ENCODE results near the gene CS.

The CS gene

DNA sequence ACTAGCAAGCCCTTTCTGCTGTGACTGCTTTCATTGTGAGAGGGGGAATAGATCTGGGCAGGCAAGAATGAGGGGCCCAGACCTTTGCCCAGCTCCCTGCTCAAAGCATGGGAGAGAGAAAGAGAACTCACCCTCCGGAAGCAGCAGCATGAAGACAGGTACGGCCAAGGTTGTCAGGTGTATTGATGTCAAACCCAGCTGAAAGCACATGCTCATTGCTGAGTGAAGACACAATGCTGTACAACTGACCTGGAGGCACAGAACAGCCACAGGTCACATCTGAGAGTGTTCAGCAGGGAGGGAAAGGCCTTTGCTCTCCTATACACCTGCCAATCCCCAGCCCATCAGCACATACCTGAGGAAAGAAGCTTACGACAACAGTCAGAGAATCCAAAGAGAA is 47.5 kb downstream of the CS start:
- no peak for DNase-seq

DNA sequence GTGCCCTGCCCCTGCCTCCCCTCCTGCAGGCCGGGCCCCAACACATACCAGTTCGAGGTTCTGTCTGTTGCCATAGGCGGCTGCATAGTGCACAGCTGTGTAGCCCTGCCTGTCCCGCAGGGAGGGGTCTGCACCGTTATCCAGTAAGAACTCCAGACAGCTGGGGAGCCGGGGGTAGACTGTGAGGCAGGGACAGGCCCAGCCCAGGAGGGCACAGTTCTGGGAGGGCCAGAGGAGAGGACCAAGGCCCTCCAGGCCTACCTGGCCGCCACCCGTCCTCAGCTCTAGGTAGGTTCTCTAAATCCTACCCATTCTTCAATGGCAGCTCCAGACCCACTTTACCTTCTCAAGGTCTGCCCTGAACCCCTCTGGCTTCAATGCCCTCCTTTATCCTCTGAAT is 51.4 kb downstream of the CS start:
- no peak for DNase-seq

DNA sequence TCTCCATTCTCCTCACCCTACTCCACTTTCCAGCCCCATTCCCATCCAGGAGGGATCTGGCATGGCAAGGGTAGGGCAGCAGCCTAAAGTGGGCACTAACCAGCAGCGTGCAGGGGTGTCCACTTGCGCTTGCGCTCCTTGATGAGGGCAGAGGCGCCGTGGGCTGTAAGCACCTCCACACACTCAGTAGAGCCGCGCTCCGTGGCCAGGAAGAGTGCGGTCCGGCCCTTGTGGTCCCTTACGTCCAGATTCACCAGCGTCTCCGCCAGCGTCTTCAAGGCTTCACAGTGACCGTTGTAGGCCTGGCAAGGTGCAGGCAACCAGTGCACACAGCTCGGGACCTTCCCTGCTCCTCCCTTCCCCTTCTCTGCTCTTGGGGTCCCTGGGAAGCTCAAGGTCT is 52.2 kb downstream of the CS start:
- DNase-seq = no peak

DNA sequence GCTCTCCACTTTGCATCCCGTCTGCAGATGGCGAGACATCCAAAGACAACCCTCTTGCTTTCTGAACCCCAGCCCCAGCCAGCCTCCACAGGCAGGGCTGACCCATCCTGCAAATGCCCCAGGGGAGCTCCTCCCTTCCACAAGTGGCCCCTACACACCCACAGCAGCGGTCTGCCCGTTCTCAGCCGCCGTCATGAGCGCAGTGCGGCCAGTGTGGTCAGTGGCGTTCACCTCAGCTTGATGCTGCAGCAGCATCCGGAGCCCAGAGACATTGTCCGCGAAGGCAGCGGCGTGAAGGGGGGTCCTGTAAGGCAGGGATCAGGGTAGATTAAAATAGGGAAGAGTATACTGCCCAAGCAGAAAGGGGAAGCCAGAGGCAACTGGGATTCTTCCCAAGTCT is 55.6 kb downstream of the CS start:
- no peak for DNase-seq

DNA sequence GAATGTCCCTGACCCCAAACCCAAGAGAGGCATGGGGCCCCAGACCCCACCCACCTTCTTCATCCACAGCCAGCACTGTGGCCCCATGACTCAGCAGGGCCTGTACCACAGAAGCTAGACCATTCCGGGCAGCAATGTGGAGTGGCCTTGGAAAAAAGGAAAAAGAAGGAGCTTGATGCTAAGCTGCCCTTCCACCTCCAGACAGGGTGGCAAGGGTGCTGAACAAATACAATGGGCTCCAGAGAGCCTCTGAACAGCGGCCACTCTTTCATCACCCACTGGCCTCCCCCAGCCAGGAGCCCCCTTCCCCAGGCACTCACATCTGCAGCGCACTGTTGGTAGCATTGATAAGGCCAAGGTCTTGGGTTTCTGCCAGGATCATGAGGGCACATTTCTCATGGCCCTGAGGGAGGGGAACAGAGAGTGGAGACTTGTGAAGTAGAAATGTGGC is 56.4 kb downstream of the CS start:
- DNase-seq = no peak

DNA sequence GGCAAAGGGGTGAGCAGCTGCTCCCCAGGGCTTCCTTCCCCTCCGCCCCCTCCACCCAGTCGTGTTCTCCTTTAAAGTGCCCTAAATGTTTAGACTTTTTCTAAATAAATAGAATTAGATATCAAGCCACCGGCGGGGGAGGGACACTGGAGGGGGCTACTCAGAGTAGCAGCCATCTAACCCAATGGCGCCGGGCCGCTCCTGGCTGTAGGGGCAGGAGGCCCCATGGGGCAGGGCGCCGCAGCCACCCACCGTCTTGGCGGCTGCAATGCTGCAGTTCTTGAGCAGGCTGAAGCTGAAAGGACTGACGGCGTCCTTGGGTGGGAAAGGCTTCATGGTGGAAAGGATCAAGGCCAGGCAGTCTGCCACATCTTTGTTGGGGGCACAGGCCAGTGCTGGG is 57.1 kb downstream of the CS start:
- DNase-seq = no peak

DNA sequence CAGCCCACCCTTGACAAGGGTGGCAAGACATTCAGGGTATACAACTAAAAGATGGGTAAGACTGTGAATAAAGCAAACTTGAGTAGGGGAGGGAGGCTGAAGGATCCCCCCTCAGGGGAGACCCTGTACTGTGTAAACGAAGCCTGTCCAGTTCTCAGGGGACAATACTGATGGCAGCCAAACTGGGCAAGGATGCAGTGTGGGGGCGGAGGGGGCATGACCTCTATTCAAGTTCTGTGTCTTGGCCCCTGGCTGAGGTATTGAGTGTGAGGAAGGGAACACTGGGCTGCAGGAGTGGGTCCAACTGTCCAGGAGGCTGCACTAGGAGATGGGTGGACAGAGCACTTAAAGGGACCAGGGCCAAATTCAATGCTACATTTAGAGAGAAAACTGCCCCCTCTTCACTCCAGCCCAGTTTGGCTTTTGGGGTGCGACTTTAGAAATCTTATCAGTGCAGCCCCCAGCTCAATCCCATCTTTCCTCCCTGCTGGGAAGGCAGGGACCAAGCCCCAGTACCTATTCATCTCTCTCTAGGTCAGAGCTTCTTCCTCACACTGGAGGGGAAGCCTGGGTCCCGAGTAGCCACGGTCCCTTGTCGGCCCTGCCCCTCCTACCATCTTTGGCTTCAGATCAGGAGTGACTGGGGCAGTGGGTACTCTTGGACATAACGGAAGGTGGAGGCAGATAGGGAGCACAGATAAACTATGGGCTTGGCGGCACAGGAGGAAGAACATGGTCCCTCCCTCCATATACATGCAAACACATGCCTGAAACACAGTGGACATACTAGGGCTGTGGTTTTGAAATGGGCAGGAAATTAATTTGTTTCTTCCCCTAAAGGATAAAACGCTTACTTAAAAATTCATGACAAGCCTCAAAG is 58.5 kb downstream of the CS start:
- DNase-seq = no peak

DNA sequence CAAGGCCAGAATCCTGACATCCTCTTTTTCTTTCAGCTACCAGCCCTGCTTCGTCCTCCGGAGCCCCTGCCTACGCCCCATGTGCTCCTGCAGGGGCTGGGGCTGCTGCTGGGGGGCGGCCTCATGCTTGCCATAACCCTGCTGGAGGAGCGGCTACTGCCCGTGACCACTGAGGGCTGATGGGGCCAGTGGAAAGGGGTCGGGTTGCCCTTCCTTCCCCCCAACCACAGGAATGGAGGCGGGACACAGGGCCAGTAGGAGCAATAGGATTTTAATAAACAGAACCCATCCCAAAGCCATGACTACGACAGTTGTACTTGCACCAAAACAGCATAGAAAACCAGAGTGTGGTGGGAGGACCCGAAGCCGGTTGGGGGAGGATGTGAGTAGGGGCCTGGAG is 62.6 kb downstream of the CS start:
- no peak for DNase-seq

DNA sequence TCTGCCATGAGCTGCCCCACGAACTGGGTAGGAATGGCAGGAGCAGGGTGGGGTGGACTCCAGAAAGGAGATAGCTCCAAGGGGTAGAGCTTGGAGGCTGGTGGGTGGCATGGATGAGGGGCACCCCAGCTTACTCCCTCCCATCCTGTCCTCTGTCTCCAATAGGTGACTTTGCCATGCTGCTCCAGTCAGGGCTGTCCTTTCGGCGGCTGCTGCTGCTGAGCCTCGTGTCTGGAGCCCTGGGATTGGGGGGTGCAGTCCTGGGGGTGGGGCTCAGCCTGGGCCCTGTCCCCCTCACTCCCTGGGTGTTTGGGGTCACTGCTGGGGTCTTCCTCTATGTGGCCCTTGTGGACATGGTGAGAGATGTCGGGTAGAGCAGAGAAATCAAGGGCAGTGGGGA is 63.1 kb downstream of the CS start:
- no peak for DNase-seq

DNA sequence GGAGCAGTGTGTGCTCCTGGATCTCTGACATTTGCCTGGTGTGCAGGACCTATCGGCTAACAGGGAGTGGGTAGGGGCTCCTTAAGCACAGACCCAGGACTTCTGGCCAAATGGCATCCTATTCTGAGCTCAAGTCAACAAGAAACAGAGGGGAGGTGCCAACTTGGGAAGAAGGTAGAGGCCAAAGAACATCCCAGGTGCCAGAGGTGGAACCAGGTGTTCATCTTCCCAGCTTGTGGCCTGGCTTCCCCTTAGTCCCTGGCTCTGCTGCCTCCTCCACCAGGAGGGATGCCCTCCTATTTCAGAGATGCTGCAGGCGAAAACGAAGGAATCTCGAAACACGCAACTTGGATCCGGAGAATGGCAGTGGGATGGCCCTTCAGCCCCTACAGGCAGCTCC is 64.0 kb downstream of the CS start:
- no peak for DNase-seq

DNA sequence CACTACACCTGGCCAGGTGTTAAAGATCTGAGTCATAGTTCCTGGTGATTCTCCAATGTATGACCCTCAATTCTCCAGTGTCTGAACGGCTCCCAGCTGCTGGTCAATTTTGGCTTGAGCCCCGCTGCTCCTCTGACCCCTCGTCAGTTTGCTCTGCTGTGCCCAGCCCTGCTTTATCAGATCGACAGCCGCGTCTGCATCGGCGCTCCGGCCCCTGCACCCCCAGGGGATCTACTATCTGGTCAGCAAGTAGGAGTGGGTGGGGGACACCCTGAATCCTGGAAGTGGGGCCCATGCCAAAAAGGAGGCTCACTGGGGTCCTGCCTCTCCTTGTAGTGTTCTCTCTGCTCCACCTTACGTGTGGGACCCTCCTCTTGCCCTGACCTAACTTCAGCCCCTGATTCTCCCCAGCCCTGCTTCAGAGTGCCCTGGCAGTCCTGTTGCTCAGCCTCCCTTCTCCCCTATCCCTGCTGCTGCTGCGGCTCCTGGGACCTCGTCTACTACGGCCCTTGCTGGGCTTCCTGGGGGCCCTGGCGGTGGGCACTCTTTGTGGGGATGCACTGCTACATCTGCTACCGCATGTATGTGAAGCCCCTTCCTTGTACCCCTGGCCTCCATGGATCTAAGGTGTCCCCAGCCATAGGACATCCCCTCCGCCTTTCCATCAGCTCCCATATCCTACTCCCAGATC is 65.2 kb downstream of the CS start:
- no peak for DNase-seq

DNA sequence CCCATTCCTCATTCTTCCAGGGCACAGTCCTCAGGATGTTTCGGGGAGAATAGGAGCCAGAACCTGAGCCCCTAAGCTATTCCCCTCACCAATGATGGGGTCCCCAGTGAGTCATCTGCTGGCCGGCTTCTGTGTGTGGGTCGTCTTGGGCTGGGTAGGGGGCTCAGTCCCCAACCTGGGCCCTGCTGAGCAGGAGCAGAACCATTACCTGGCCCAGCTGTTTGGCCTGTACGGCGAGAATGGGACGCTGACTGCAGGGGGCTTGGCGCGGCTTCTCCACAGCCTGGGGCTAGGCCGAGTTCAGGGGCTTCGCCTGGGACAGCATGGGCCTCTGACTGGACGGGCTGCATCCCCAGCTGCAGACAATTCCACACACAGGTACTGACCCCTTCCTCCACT is 68.9 kb downstream of the CS start:
- DNase-seq = no peak

DNA sequence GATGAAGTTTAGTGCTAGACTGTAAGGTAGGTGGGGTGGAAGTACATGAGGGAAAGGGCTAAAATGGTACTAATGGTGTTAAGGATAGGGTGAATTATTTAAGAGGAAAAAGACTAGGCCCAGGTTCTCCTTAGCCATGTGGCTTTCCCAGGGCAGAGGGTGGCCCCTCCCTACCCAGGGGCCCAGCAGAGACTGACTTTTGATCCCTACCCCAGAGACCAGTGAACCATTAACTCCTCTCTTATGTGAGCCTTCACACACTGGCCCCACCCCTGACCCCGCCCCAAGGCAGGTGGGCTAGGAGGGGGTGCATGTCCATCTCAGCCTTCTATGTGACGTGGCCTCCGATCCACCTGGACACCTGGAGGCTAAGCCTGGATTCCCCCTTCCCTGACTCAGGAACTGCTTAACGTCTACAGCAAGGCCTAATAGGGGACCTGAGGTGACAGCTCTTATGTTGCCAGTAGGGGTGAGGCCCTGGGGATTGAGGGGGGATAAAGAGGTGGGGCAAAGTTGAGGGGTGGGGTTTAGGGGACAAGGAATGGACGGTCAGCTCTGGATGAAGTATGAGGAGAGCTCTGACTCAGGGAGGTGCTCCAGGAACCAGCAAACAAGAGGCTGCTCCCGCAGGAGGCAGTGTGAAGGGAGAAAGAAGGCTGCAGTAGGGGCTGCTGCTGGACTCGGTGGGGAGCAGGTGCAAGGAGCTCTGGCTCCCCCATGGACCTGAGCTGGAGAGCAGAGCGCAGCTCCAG is 69.5 kb downstream of the CS start:
- no peak for DNase-seq

DNA sequence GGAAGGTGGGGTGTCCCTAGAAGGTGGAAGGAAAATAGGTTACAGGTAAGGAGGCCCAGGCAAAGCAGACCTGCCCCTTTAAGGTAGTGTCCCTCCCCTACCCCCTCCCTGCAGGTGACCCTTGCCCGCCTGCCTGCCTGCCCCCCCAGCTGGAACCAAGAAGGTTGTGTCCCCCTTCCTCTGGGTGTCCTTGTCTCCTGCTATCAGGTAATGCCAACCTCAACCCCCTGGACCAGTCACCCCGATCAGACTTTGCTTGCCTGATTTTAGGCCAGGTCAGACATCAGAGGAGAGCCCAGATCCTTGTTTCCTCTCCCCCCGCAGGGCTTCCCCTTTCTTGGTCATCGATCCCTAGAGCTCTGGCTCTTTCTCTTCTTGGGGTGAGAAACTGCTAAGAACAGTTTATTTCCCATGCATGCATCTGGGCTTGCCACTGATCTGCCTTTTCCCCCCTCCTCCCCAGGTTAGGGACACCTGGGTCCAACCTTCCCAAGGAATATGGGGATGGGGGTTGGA is 70.2 kb downstream of the CS start, which contains the start of gene SLC39A5:
SLC39A5 (plus strand) TSS at position 136 of the 516 bp plus-strand sequence. CDS start 1,224 bp downstream, outside the sequence.
- DNase-seq = no peak

DNA sequence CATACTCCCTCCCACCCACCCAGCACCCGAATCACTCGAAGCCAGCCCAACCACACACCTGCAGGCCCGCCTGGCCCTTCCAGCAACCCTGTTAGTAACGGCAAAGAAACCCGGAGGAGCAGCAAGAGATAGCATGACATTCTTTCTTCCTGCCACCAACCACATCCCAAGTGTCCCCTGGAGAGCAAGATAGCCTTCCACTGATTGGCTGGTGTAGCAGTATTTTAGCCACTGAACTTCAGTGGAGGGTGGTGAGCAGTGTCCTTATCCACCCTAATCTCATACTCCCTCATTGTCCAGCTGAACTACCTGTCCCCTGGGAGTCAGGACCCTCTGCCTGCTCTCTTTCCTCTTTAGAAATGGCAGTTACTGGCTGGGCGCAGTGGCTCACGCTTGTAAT is 71.0 kb downstream of the CS start:
- no peak for DNase-seq

DNA sequence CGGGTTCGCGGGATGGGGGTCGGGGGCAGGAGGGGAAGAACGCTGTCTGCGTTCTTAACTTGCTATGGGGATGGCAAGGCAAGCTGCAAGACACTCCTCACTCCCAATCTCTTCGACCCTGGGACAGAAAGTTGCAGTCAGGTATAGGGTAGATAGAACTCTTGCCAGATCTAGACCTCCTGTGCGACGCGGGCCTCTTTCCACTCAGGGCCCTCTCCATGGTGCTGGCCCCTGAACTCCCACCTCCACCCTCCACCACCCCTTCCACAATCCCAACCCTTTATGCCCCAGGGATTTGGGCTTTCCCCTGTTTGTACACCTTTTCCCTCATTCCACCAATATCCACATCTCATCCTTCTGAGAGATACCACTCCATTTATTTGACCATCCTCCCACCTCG is 75.2 kb downstream of the CS start:
- DNase-seq = no peak

DNA sequence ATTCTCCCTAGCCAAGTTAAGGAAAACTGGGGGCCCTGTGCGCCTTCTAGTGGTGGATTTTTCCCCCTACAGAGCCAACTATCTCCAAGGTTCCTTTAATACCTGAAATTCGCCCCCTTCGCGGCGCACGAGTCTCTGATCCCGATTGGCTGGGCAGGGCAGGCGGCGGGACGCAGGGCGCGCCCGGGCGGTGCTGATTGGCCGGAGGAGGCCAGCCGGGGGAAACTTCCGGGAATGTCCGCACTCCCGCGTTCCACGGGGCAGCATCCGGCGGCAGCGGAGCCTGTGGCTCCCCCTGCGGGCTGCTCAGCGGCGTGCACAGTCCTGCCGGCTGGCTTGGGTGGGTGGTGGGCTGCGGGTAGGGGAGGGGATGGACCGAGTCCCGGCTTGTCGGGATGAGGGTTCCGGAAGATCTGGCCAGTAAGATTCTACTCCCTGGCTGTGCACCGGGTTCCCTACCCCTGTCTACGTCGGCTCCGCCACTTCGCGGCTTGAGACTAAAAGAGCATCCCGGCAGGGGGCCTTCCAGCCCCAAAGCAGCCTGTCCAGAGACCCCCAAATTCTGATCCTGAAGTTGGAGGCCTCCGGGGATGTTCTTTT is 75.9 kb downstream of the CS start, which contains the start of gene NABP2:
NABP2 (plus strand) TSS at position 241 of the 600 bp plus-strand sequence. CDS start 515 bp downstream, outside the sequence.
- DNase-seq = peak; percentile 78 to 98 (median 95)

DNA sequence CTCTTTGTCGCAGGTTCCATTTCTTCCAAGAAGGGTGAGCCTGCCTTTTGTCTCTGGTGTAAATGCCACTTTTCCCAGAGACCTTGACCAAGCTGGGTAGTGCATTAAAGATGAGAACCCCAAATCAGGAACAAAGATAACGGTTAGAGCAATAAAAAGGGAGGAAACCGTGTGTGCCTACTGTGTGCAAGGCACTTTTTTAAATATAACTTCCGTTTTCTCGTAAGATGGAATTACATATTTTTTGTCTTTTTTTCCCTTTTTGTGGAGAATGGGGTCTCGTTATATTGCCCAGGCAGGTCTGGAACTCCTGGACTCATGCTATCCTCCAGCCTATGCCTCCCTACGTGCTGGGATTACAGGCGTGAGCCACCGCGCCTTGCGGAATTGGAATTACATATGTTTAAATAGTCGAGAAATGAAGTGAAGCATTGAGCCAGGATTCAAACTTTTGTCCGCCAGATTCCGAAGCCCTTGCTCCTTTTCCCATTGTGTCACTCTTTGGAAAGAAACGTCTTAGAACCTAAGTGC is 76.5 kb downstream of the CS start:
- DNase-seq = no peak

DNA sequence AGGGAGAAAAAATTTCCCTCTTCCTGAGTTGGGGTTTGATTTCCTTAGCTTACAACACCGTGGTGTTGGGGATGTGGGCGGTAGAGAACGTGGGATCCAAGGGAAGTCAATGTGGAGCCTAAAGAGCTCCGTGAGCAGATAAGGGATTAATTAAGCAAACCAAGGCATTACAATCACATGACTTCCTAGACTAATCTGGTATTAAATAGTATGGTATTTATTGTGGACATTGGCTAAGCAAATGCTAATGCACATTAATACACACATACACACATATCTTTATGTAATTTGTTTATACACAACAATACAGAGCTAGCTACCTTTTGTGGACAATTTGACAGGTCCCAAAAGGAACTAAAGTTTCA is 77.6 kb downstream of the CS start:
- DNase-seq = no peak

DNA sequence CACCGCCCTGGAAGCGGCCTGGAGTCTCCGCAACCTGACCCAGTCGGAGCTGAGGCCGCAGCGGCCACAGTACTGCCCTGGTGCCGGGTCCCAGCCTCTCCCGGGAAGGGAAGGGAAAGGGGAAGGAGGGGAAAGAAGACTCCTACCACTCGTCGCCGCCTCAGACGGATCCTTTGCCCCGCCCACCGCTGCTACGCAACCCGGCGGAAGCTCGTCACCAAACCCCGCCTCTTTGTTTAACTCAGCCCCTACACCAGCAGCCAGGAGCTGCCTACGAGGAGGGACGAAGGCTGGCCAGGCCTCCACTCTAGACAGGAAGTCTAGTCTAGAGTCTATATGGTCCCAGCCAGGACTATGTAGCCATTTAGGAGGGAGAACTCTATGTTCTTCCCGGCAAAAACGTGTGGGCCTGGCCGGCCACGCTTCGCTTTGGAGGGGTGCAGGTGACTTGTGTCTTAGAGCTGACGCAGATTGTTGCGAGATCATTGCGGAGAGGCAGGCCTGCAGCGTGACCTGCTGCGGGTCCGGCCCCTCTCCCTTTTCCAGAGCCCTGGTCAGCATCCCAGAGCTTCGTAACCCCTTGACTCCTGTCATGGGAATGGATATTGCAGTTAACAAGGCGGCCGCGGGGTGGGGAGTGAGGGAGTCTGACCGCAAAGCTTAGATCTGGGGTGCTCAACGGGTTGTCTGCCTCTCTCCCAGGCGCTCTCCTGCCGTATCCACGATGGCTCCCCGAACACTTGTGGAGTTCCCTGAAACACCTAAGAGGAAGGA is 78.2 kb downstream of the CS start, which contains the start of gene RNF41:
RNF41 (minus strand) TSS at position 166 of the 774 bp plus-strand sequence. CDS start 7,875 bp downstream, outside the sequence.
- DNase-seq = peak; percentile 52 to 98 (median 95)
